Activated T-helper 2 cell treated with anti-CD3 and anti-CD28 coated beads, Interferon-gamma antibody, Interleukin-2, Interleukin-4, amounts not matched to agents 10 μg/mL and 5 μg/mL and 100 μg/mL, durations not matched to agents 14 hours and 24 hours and 36 hours (primary cell): ENCODE data around the gene CFAP46. TPM values are rescaled to one million over a fixed set of nuclear protein-coding genes. Genes with fewer than 3 reads are reported as not detected.

Source experiments
- DNase-seq: peaks from one replicate; pipeline ENCODE4 v3.0.0; 2021; ENCODE audit warnings: low spot score
- H3K27ac Mint-ChIP-seq: one replicate; pipeline ENCODE4 v1.8.0; 2021; ENCODE audit warnings: mixed read lengths
- H3K27me3 Mint-ChIP-seq: one replicate; pipeline ENCODE4 v1.8.0; 2021; ENCODE audit warnings: low read depth, mixed read lengths
- H3K36me3 Mint-ChIP-seq: one replicate; pipeline ENCODE4 v1.8.0; 2021; ENCODE audit warnings: low read depth, mixed read lengths
- H3K4me1 Mint-ChIP-seq: one replicate; pipeline ENCODE4 v1.8.0; 2021; ENCODE audit warnings: low read depth, mixed read lengths
- H3K4me3 Mint-ChIP-seq: one replicate; pipeline ENCODE4 v1.8.0; 2021; ENCODE audit warnings: low read depth, mild to moderate bottlenecking, moderate library complexity, mixed read lengths
- H3K9me3 Mint-ChIP-seq: one replicate; pipeline ENCODE4 v1.8.0; 2021; ENCODE audit warnings: mixed read lengths
- intact Hi-C: fragments of 100-400 bp; cut with micrococcal nuclease; formaldehyde crosslinking; loops from one replicate; pipeline ENCODE4 v1.15.1; 2023
- total RNA-seq: library from RNA; stranded (reverse); gene quantifications from 2 replicates; pipeline ENCODE4 v1.2.3, GENCODE V29; 2022

The CFAP46 gene
- total RNA-seq, 1 donor from 2014 or later = not detected

- intact Hi-C loops = no loop called here
- Mint-ChIP-seq H3K27me3 (no peaks in the 10 kb centered on the region), H3K4me3 (no peak overlapping the region), H3K36me3 (peaks cover 28% of the 10 kb centered on the region), H3K4me1 (no peaks in the 10 kb centered on the region), H3K27ac (no peak overlapping the region), H3K9me3 (peaks cover 5% of the 10 kb centered on the region)
- no peak for DNase-seq
These were observed 173.8 kb downstream of the CFAP46 start for GRCh38 chr10:132768346-132769248.

- intact Hi-C loops = no loop called here
- DNase-seq = no peak
- Mint-ChIP-seq H3K36me3 (peaks cover 27% of the 10 kb centered on the region), H3K27ac (no peak overlapping the region), H3K27me3 (no peaks in the 10 kb centered on the region), H3K4me3 (no peak overlapping the region), H3K9me3 (peaks cover 5% of the 10 kb centered on the region), H3K4me1 (peaks cover 7% of the 10 kb centered on the region)
These were observed 176.1 kb downstream of the CFAP46 start for GRCh38 chr10:132766291-132766690.

- no peaks in the 10 kb centered on the region for H3K27me3 Mint-ChIP-seq
- intact Hi-C loops = no loop called here
- peaks cover 5% of the 10 kb centered on the region for H3K9me3 Mint-ChIP-seq
- H3K4me1 Mint-ChIP-seq = peaks cover 7% of the 10 kb centered on the region
- no peak overlapping the region for H3K27ac Mint-ChIP-seq
- H3K4me3 Mint-ChIP-seq = no peak overlapping the region
- DNase-seq = no peak
- peaks cover 24% of the 10 kb centered on the region for H3K36me3 Mint-ChIP-seq
These were observed 176.9 kb downstream of the CFAP46 start for GRCh38 chr10:132765435-132765834.

- DNase-seq = no peak
- Mint-ChIP-seq H3K4me1 (peaks cover 7% of the 10 kb centered on the region), H3K9me3 (peaks cover 5% of the 10 kb centered on the region), H3K27me3 (no peaks in the 10 kb centered on the region), H3K36me3 (peaks cover 18% of the 10 kb centered on the region), H3K27ac (no peak overlapping the region), H3K4me3 (no peak overlapping the region)
- intact Hi-C loops = no loop called here
These were observed 178.3 kb downstream of the CFAP46 start for GRCh38 chr10:132764108-132764507.

GRCh38 chr10:132763545-132763944, 178.8 kb downstream of the CFAP46 start:
- intact Hi-C loops = no loop called here
- H3K4me1 Mint-ChIP-seq = peaks cover 7% of the 10 kb centered on the region

GRCh38 chr10:132762267-132762666, 180.1 kb downstream of the CFAP46 start:
- Mint-ChIP-seq H3K36me3 (peaks cover 7% of the 10 kb centered on the region), H3K4me3 (no peak overlapping the region), H3K27me3 (no peaks in the 10 kb centered on the region), H3K9me3 (peaks cover 5% of the 10 kb centered on the region), H3K4me1 (peaks cover 7% of the 10 kb centered on the region), H3K27ac (no peak overlapping the region)
- intact Hi-C loops = no loop called here
- no peak for DNase-seq

More at GRCh38 chr10:132763545-132763944, 178.8 kb downstream of the CFAP46 start:
- H3K9me3 Mint-ChIP-seq = peaks cover 5% of the 10 kb centered on the region
- no peaks in the 10 kb centered on the region for H3K27me3 Mint-ChIP-seq
- no peak overlapping the region for H3K27ac Mint-ChIP-seq
- H3K36me3 Mint-ChIP-seq = peaks cover 12% of the 10 kb centered on the region
- H3K4me3 Mint-ChIP-seq = no peak overlapping the region
- no peak for DNase-seq

GRCh38 chr10:132761395-132762060, 180.8 kb downstream of the CFAP46 start:
- Mint-ChIP-seq H3K9me3 (peaks cover 3% of the 10 kb centered on the region), H3K36me3 (peaks cover 7% of the 10 kb centered on the region), H3K27me3 (no peaks in the 10 kb centered on the region), H3K27ac (no peak overlapping the region), H3K4me1 (peaks cover 7% of the 10 kb centered on the region), H3K4me3 (no peak overlapping the region)
- DNase-seq = no peak
- intact Hi-C loops = no loop called here

- no peak for DNase-seq
- Mint-ChIP-seq H3K9me3 (peaks cover 7% of the 10 kb centered on the region), H3K4me1 (peaks cover 7% of the 10 kb centered on the region), H3K27ac (no peak overlapping the region), H3K36me3 (peaks cover 19% of the 10 kb centered on the region), H3K27me3 (no peaks in the 10 kb centered on the region), H3K4me3 (no peak overlapping the region)
- intact Hi-C loops = no loop called here
These were observed 183.5 kb downstream of the CFAP46 start for GRCh38 chr10:132758865-132759264.

Other genes with a start within 250 kb of the CFAP46 start
- not detected in 2 replicates for gene NKX6-2, start 156.4 kb downstream of the CFAP46 start, total RNA-seq
- not detected in 2 replicates for gene ADGRA1, start 145.4 kb upstream of the CFAP46 start, total RNA-seq
- 0.39 and 0.51 TPM in 2 replicates for gene KNDC1, start 217.6 kb upstream of the CFAP46 start, total RNA-seq